IPS DF 6.9 (cell line): Measurements from ENCODE around the gene BEST1.
"Not testable (repeated sequence)": the region's sequence is repeated elsewhere in the genome, so short reads cannot be mapped to it uniquely, and the experiment has no call there.

Experiments
- DNase-seq: peaks from one replicate; pipeline ENCODE4 v3.0.0-alpha.2; 2013; ENCODE audit warnings: low read depth, low spot score
- H3K27ac ChIP-seq: one replicate; pipeline ENCODE4 v1.5.1; 2013; ENCODE audit warnings: low read length, control low read depth
- H3K27me3 ChIP-seq: 2 replicates; pipeline ENCODE4 v1.6.1; 2013; ENCODE audit warnings: mild to moderate bottlenecking, low read length; ENCODE audit not compliant: control insufficient read depth, insufficient read depth
- H3K36me3 ChIP-seq: 2 replicates; pipeline ENCODE4 v1.6.1; 2013; ENCODE audit warnings: low read length; ENCODE audit not compliant: control insufficient read depth, insufficient read depth
- H3K4me1 ChIP-seq: 2 replicates; pipeline ENCODE4 v1.6.1; 2013; ENCODE audit warnings: low read length; ENCODE audit not compliant: control insufficient read depth, insufficient read depth
- H3K4me3 ChIP-seq: 2 replicates; pipeline ENCODE4 v1.5.1; 2013; ENCODE audit warnings: mild to moderate bottlenecking, low read length
- H3K9me3 ChIP-seq: 2 replicates; pipeline ENCODE4 v1.6.1; 2013; ENCODE audit warnings: low read length, inconsistent platforms; ENCODE audit not compliant: control insufficient read depth, insufficient read depth
- WGBS: extraction: QIAGEN DNeasy Blood & Tissue Kit; methylation state at CpG from one replicate; pipeline ENCODE4 v1.1.7; 2013; ENCODE audit warnings: mixed read lengths, missing lambda C conversion rate; ENCODE audit not compliant: insufficient read length, insufficient coverage; 5-methylcytosine and 5-hydroxymethylcytosine counted together

BEST1 gene

GRCh38 chr11:61964666-61965271, 14.6 kb downstream of the BEST1 start:
- not testable (repeated sequence) for H3K27ac ChIP-seq, H3K4me3 ChIP-seq, H3K27me3 ChIP-seq, H3K9me3 ChIP-seq, H3K4me1 ChIP-seq, DNase-seq
- peaks cover 19% of the 10 kb centered on the region; the same call in 1 of the 2 replicates for H3K36me3 ChIP-seq
- WGBS = no CpG with 5 or more reads among the region's 9 CpGs

GRCh38 chr11:61966734-61967115, 16.6 kb downstream of the BEST1 start:
- Histone ChIP-seq H3K27me3 (no peaks in the 10 kb centered on the region), H3K4me1 (peaks cover 7% of the 10 kb centered on the region; the same call in 1 of the 2 replicates), H3K36me3 (peaks cover 19% of the 10 kb centered on the region; the same call in 1 of the 2 replicates), H3K4me3 (peak overlapping the region; percentile 99), H3K9me3 (no peaks in the 10 kb centered on the region), H3K27ac (no peak overlapping the region)
- no peak for DNase-seq
- no CpG with 5 or more reads among the region's 13 CpGs for WGBS

- Histone ChIP-seq H3K4me3 (peak within 1 kb of the TSS; percentile 99), H3K9me3 (no peaks in the 10 kb centered on the region), H3K27me3 (no peaks in the 10 kb centered on the region), H3K27ac (no peak within 1 kb of the TSS), H3K36me3 (peaks cover 19% of the 10 kb centered on the region; the same call in 1 of the 2 replicates), H3K4me1 (peaks cover 8% of the 10 kb centered on the region; the same call in 1 of the 2 replicates)
- WGBS = no CpG with 5 or more reads among the region's 93 CpGs
- DNase-seq = peak; percentile 60
Measured at GRCh38 chr11:61967116-61967923, 17.2 kb downstream of the BEST1 start, which contains the start of gene FTH1. Gene FTH1, minus strand, starts transcription at chr11:61967634. Its CDS starts 209 bp downstream, at chr11:61967425.

DNA sequence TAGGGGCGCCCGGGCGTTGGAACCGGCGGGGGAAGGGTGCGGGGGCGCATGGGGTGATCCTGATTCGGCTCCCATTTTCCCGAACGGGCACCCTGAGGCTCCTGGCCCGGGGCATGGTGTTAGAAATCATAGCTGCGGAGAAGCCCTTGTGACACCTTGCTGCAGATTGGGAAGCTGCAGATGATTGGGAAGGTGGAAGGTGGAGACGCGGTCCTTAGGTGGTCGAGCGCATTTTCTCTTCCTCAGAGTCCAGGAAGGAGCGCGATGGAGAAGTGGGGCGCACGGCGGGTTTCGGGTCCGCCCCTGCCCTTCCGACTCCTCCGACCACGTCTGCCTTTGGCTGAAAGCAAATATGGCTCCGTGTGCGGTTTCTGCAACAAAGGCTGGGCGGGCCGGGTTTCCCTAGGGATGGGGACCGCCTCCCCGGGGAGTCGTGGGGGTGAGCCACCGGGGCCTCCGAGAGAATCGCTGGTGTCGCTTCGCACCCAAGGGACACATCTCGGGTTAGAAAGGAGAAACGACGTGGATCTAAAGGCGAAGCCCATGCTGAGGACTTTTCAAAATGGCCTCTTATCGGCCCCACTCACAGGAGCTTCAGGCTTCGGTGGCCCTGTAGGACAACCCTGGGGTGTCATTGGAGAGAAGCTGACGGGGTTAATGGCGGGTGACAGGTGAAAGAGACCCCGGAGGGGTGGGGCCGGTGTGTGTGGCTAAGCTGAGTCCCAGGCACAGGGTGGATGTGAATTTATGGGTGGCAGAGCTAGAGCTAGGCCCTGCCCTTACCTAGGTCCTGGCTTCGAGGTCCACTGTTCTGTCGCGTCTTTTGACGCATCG, 18.0 kb downstream of the BEST1 start:
- Histone ChIP-seq H3K27me3 (no peaks in the 10 kb centered on the region), H3K36me3 (peaks cover 19% of the 10 kb centered on the region; the same call in 1 of the 2 replicates), H3K4me1 (peaks cover 11% of the 10 kb centered on the region), H3K27ac (no peak overlapping the region), H3K9me3 (no peaks in the 10 kb centered on the region), H3K4me3 (peak overlapping the region; percentile 99; the same call in 1 of the 2 replicates)
- DNase-seq = no peak
- whole genome bisulfite sequencing = no CpG with 5 or more reads among the region's 53 CpGs

GRCh38 chr11:61968758-61969390, 18.7 kb downstream of the BEST1 start:
- H3K9me3 ChIP-seq = no peaks in the 10 kb centered on the region
- no peak overlapping the region for H3K4me3 ChIP-seq
- no peak overlapping the region for H3K27ac ChIP-seq
- WGBS = 100% methylated on average over 1 of the region's 16 CpGs
- no peak for DNase-seq
- no peaks in the 10 kb centered on the region for H3K27me3 ChIP-seq
- H3K4me1 ChIP-seq = peaks cover 16% of the 10 kb centered on the region
- peaks cover 13% of the 10 kb centered on the region; the same call in 1 of the 2 replicates for H3K36me3 ChIP-seq

- Histone ChIP-seq H3K27ac (no peak overlapping the region), H3K4me1 (peaks cover 16% of the 10 kb centered on the region), H3K36me3 (peaks cover 10% of the 10 kb centered on the region; the same call in 1 of the 2 replicates), H3K4me3 (no peak overlapping the region), H3K27me3 (no peaks in the 10 kb centered on the region), H3K9me3 (no peaks in the 10 kb centered on the region)
- no CpG with 5 or more reads among the region's 7 CpGs for WGBS
- no peak for DNase-seq
Measured at GRCh38 chr11:61969391-61969758, 19.2 kb downstream of the BEST1 start.

DNA sequence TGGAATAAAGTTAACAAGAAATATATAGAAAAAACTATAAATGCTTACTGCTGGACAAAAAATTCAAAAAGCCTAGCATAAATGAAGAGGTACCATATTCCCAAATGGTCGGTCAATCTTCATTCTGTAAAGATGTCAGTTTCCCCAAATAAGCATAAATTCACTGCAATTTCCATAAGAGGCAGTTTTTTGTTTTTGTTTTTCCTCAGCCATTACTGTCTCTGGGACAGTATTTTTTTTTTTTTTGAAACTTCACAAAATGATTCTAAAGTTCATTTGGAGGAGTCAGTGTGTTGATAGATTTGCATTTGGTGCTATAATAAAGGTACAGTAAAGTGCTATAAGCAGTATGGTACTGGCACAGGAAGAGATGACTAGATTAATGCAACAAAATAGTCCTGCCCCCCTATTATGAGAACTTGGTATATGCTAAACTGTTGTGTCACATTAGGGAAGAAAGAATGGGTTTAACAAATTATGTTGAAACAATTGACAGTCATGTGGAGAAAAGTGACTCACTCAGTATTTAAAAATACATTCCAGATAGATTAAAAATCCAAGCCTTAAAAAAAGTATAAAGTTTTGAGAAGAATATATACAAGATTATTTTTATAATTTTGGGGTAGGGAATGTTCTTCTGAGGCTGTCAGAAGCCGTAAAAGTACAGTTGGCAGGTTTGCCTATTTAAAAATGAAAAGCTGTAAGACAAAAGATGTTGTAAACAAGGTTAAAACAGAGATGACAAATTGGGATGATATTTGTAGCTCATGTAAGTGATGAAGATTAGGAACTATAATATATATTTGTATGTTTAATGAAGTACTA, 19.9 kb downstream of the BEST1 start:
- Histone ChIP-seq H3K4me1 (peaks cover 16% of the 10 kb centered on the region), H3K9me3 (no peaks in the 10 kb centered on the region), H3K4me3 (no peak overlapping the region), H3K27me3 (no peaks in the 10 kb centered on the region), H3K27ac (no peak overlapping the region), H3K36me3 (peaks cover 5% of the 10 kb centered on the region; the same call in 1 of the 2 replicates)
- WGBS = no CpG with 5 or more reads among the region's 2 CpGs
- DNase-seq = no peak

DNA sequence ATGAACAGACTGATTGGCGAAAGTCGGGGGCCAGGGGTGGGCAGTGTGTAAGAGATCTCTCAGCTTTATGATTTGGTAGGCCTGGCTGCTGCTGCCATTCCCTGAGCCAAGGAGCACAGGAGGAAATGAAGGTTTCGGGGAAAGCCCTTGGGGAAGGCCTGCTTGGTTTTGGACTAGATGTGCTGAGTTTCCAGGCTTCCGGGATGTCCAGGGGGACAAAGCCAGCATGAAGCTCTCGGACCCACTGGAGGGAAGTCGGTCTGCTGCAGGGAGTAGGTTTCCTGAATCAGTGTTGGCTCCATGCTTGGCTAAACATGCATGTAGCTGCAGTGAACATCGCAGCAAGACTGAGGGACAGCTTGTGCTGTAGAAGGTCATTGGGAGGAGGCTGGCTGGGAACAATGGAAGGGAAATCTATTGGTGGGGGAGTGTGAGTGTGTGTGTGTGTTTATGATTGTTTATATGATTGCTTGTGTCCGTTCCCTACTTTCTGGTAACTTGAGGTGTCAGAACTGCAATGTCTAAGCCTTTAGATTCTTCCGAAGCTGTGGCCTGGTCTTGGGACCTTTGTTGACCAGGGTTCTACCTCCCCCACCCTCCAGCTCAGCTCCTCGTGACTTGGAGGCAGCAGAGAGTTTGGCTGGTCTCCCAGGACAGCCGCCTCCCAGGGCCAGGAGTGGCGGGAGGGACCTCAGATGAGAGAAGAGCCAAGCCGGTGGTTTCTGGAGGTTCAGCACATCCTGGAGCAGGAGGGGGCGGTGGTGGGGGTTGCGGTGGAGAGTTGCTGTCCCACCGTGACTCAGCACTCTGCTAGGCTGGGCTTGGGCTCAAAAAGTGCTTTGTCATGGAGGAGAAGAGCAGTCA, 21.3 kb downstream of the BEST1 start:
- no peaks in the 10 kb centered on the region for H3K9me3 ChIP-seq
- H3K27ac ChIP-seq = no peak overlapping the region
- H3K4me1 ChIP-seq = peaks cover 16% of the 10 kb centered on the region
- no peak overlapping the region for H3K4me3 ChIP-seq
- no peaks in the 10 kb centered on the region for H3K27me3 ChIP-seq
- no peaks in the 10 kb centered on the region for H3K36me3 ChIP-seq
- no CpG with 5 or more reads among the region's 16 CpGs for WGBS
- peak; percentile 76 for DNase-seq
